HEK293T (cell line): ENCODE data around the gene ATP13A2.

Experiments used
- ARNT ChIP-seq: fragments of 450-650 bp; IDR thresholded peaks from 2 replicates; pipeline ENCODE4 v1.6.1; 2017; ENCODE audit warnings: mild to moderate bottlenecking
- BHLHE40 ChIP-seq: fragments of 450-650 bp; IDR thresholded peaks from 2 replicates; pipeline ENCODE4 v1.6.1; 2016; ENCODE audit warnings: mild to moderate bottlenecking, moderate library complexity, borderline replicate concordance
- ELF4 ChIP-seq: fragments of 450-650 bp; IDR thresholded peaks from 2 replicates; pipeline ENCODE4 v1.6.1; 2017; ENCODE audit warnings: antibody characterized with exemption
- FOXA1 ChIP-seq: fragments of 450-650 bp; IDR thresholded peaks from 2 replicates; pipeline ENCODE4 v1.6.1; 2016; ENCODE audit warnings: mild to moderate bottlenecking
- FOXM1 ChIP-seq: fragments of 450-650 bp; IDR thresholded peaks from 2 replicates; pipeline ENCODE4 v1.6.1; 2017; ENCODE audit warnings: mild to moderate bottlenecking, borderline replicate concordance
- HDGF ChIP-seq: fragments of 450-650 bp; IDR thresholded peaks from 2 replicates; pipeline ENCODE4 v1.6.1; 2017; ENCODE audit warnings: antibody characterized with exemption, borderline replicate concordance
- LEF1 ChIP-seq: fragments of 450-650 bp; IDR thresholded peaks from 2 replicates; pipeline ENCODE4 v1.6.1; 2017; ENCODE audit warnings: mild to moderate bottlenecking, borderline replicate concordance
- NFRKB ChIP-seq: fragments of 450-650 bp; IDR thresholded peaks from 2 replicates; pipeline ENCODE4 v1.6.1; 2016; ENCODE audit warnings: mild to moderate bottlenecking, moderate library complexity
- SP1 ChIP-seq: fragments of 450-650 bp; IDR thresholded peaks from 2 replicates; pipeline ENCODE4 v1.6.1; 2017
- SUZ12 ChIP-seq: fragments of 450-650 bp; IDR thresholded peaks from 2 replicates; pipeline ENCODE4 v1.6.1; 2016; ENCODE audit warnings: mild to moderate bottlenecking
- TARDBP ChIP-seq: fragments of 450-650 bp; IDR thresholded peaks from 2 replicates; pipeline ENCODE4 v1.6.1; 2016
- TF ChIP-seq, protein P1 (sequence below): fragments of 450-650 bp; IDR thresholded peaks from 2 replicates; pipeline ENCODE4 v1.6.1; 2016

DNA sequence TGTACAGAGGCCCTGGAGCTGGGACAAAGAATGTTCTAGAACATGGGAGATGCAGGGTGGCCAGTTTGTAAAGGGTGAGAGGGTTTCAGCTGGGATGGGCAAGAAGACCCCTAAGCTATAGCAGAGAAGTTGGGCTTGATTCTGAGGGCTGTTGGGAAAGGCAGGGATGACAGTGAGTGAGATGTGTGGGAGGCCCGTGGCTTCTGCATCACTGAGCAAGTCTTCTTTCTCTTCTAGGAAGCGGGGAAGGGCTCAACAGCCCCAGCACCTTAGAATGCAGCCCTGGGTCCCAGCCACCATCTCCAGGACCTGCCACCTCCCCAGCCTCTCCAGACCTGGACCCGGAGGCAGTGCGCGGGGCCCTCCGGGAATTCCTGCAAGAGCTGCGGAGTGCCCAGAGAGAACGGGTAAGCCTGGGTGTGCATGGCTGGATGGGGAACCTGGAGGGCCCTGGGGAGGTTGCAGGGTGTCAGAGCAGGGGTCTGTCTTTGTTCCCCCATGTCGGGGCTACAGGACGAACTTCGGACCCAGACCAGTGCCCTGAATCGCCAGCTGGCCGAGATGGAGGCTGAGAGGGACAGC, 46.2 kb downstream of the ATP13A2 start:
- TF ChIP-seq SP1 = no peak
- no peak for TF ChIP-seq SUZ12
- TF ChIP-seq BHLHE40 = no peak
- TF ChIP-seq TARDBP = no peak
- TF ChIP-seq HDGF = no peak
- no peak for TF ChIP-seq LEF1
- TF ChIP-seq NFRKB = no peak
- no peak for TF ChIP-seq FOXM1
- TF ChIP-seq FOXA1 = no peak
- no peak for TF ChIP-seq ARNT
- TF ChIP-seq, protein P1, sequence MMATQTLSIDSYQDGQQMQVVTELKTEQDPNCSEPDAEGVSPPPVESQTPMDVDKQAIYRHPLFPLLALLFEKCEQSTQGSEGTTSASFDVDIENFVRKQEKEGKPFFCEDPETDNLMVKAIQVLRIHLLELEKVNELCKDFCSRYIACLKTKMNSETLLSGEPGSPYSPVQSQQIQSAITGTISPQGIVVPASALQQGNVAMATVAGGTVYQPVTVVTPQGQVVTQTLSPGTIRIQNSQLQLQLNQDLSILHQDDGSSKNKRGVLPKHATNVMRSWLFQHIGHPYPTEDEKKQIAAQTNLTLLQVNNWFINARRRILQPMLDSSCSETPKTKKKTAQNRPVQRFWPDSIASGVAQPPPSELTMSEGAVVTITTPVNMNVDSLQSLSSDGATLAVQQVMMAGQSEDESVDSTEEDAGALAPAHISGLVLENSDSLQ = no peak
- TF ChIP-seq ELF4 = no peak
